Heart left ventricle (tissue), 13 donors: ENCODE results near the gene TP53TG5.

Experiments used
- POLR2A ChIP-seq, 2 donors: fragments of 450-650 bp; IDR thresholded peaks; one replicate each; pipeline ENCODE4 v1.6.1; 2017; ENCODE audit warnings: antibody characterized with exemption in 2 of 2, mild to moderate bottlenecking in 2 of 2, moderate library complexity in 2 of 2
- TF ChIP-seq, protein P1 (sequence below), 12 donors: fragments of 200-600 bp; sonication (generic) in 4 of 12; IDR thresholded peaks; one replicate each; pipeline versions ENCODE4 v1.5.0 to v1.8.0; 2018 to 2022; ENCODE audit warnings: antibody characterized with exemption in 12 of 12, mild to moderate bottlenecking in 5 of 12
- donor health status: ischemic (EF 13 %, LVEDD 7.1; RV severe dilation, severe dysfunction).
- donor health status: DM: no; HTN: yes; CAD: no.
- donor health status: DM: no; HTN: no; CAD: no.
- donor health status: ischemic (EF 25% LVEDD 6.9; RV normal size, moderate dysfunction).
- donor health status: ischemic (EF 25% LVEDD 5.7; RV mildly dilated, moderate dysfunction).
- donor health status: ischemic (EF 35%, LVEDD 5.7; RV mildly dilated, moderate dysfunction).
- donor health status: nonischemic (EF 11% LVEDD 7.7; RV severe dilation, severe dysfunction).
- donor health status: DM: yes; HTN: yes; CAD: no.
- donor health status: PGD.
- donor health status: ischemic (EF 29% LVEDD 5.4; RV normal size, mild dysfunction).
- donor health status: nonischemic (EF 23%, LVEDD 6.1; RV moderate dilation, normal function).

GRCh38 chr20:45370571-45371160 is 7.5 kb downstream of the TP53TG5 start:
- TF ChIP-seq, protein P1, sequence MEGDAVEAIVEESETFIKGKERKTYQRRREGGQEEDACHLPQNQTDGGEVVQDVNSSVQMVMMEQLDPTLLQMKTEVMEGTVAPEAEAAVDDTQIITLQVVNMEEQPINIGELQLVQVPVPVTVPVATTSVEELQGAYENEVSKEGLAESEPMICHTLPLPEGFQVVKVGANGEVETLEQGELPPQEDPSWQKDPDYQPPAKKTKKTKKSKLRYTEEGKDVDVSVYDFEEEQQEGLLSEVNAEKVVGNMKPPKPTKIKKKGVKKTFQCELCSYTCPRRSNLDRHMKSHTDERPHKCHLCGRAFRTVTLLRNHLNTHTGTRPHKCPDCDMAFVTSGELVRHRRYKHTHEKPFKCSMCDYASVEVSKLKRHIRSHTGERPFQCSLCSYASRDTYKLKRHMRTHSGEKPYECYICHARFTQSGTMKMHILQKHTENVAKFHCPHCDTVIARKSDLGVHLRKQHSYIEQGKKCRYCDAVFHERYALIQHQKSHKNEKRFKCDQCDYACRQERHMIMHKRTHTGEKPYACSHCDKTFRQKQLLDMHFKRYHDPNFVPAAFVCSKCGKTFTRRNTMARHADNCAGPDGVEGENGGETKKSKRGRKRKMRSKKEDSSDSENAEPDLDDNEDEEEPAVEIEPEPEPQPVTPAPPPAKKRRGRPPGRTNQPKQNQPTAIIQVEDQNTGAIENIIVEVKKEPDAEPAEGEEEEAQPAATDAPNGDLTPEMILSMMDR (IDR thresholded peaks at IDR 0.05), result no peak
- TF ChIP-seq POLR2A (IDR thresholded peaks at IDR 0.05), result no peak
